OCI-LY3 (cell line): ENCODE results near the gene MYH9.
A peak's percentile ranks its signal among the peaks of the same experiment; 100 is the strongest.

Experiments
- H2AFZ ChIP-seq: fragments of 200-600, 300-600 bp; shearing (Covaris generic); 2 replicates; pipeline ENCODE4 v1.6.0; 2014; ENCODE audit warnings: antibody characterized with exemption, low read depth, low read length
- H3K27ac ChIP-seq: fragments of 200-600, 300-600 bp; sonication (generic); 2 replicates; pipeline ENCODE4 v1.5.1; 2014; ENCODE audit warnings: mild to moderate bottlenecking, low read length, moderate library complexity, mixed read lengths
- H3K27me3 ChIP-seq: fragments of 200-600, 300-600 bp; sonication (generic); 2 replicates; pipeline ENCODE4 v1.6.1; 2014; ENCODE audit warnings: low read depth, low read length, mixed read lengths
- H3K36me3 ChIP-seq: fragments of 200-600, 300-600 bp; sonication (generic); replicated peaks from 2 replicates; pipeline ENCODE3; 2014; ENCODE audit warnings: low read depth, low read length, mixed read lengths
- H3K4me1 ChIP-seq: fragments of 300-600, 200-600 bp; sonication (generic); 2 replicates; pipeline ENCODE4 v1.6.1; 2014; ENCODE audit warnings: low read length, mixed read lengths
- H3K4me2 ChIP-seq: fragments of 200-600, 300-600 bp; sonication (generic); 2 replicates; pipeline ENCODE4 v1.6.1; 2014; ENCODE audit warnings: low read length, mixed read lengths
- H3K4me3 ChIP-seq: fragments of 300-600, 200-600 bp; sonication (generic); 2 replicates; pipeline ENCODE4 v1.5.1; 2014; ENCODE audit warnings: antibody characterized with exemption, mild to moderate bottlenecking, low read length, moderate library complexity
- H3K79me2 ChIP-seq: fragments of 300-600, 200-600 bp; shearing (Covaris generic); 2 replicates; pipeline ENCODE4 v1.6.1; 2014; ENCODE audit warnings: mild to moderate bottlenecking, low read length, mixed read lengths
- H3K9ac ChIP-seq: fragments of 300-600, 200-600 bp; shearing (Covaris generic); 2 replicates; pipeline ENCODE4 v1.6.0; 2014; ENCODE audit warnings: mild to moderate bottlenecking, low read length, moderate library complexity
- H3K9me3 ChIP-seq: fragments of 200-600, 300-600 bp; shearing (Covaris generic); 2 replicates; pipeline ENCODE4 v1.6.1; 2014; ENCODE audit warnings: low read length, mixed read lengths; ENCODE audit not compliant: insufficient read depth
- H4K20me1 ChIP-seq: fragments of 200-600, 300-600 bp; sonication (generic); 2 replicates; pipeline ENCODE4 v1.6.1; 2016; ENCODE audit warnings: low read length, mixed read lengths; ENCODE audit not compliant: insufficient read depth
- EZH2phosphoT487 ChIP-seq: fragments of 200-600 bp; shearing (Covaris generic); IDR thresholded peaks from 2 replicates; pipeline ENCODE4 v1.6.1; 2018; ENCODE audit warnings: antibody characterized with exemption, mixed run types, low read depth
- TF ChIP-seq, protein P1 (sequence below): fragments of 200-600, 300-600 bp; sonication (generic); IDR thresholded peaks from 2 replicates; pipeline ENCODE4 v1.5.1; 2014; ENCODE audit warnings: antibody characterized with exemption, low read length, low read depth

Gene MYH9

DNA sequence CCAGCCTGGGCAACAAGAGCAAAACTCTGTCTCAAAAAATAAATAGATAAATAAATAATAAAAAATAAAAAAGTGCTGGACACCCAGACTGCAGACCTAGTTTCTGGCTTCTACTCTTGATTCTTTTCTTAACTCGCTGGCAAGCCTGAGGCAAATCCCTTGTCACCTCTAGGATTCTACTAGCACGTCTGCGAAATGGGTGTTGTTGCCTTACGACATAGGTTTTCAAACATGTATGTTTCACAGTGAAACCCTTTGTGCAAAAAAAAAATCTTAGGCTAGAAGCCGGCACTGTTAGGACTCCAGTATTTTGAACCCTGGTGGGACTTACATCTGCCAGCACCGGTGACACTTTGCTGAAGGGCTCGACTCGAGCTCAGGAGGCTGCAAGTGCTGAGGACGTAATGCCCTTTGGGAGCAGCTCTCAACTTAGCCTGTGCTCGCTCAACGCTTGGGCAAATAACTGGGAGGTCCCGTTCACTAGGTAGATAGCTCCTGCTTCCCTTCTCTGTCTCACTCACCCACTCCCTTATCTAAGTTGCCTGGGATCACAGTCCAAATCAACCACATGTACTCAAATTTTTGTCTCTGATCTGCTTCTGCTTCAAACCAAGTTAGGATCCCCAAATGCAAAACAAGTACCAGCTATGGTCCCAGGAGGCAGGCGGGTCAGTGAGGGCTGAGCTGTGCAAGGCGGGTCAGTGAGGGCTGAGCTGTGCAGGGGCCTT, 34.7 kb upstream of the MYH9 start:
- H3K79me2 ChIP-seq: no peaks in the 10 kb centered on the region
- H3K9ac ChIP-seq: no peak overlapping the region
- no peaks in the 10 kb centered on the region for H3K36me3 ChIP-seq
- no peak overlapping the region for H2AFZ ChIP-seq
- no peaks in the 10 kb centered on the region for H4K20me1 ChIP-seq
- H3K9me3 ChIP-seq: no peaks in the 10 kb centered on the region
- H3K4me3 ChIP-seq: no peak overlapping the region
- H3K4me1 ChIP-seq: peaks cover 7% of the 10 kb centered on the region
- TF ChIP-seq, protein P1, sequence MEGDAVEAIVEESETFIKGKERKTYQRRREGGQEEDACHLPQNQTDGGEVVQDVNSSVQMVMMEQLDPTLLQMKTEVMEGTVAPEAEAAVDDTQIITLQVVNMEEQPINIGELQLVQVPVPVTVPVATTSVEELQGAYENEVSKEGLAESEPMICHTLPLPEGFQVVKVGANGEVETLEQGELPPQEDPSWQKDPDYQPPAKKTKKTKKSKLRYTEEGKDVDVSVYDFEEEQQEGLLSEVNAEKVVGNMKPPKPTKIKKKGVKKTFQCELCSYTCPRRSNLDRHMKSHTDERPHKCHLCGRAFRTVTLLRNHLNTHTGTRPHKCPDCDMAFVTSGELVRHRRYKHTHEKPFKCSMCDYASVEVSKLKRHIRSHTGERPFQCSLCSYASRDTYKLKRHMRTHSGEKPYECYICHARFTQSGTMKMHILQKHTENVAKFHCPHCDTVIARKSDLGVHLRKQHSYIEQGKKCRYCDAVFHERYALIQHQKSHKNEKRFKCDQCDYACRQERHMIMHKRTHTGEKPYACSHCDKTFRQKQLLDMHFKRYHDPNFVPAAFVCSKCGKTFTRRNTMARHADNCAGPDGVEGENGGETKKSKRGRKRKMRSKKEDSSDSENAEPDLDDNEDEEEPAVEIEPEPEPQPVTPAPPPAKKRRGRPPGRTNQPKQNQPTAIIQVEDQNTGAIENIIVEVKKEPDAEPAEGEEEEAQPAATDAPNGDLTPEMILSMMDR: no peak
- no peak for TF ChIP-seq EZH2phosphoT487
- H3K27ac ChIP-seq: no peak overlapping the region
- H3K4me2 ChIP-seq: no peak overlapping the region
- peaks cover 4% of the 10 kb centered on the region; the same call in 1 of the 2 replicates for H3K27me3 ChIP-seq

DNA sequence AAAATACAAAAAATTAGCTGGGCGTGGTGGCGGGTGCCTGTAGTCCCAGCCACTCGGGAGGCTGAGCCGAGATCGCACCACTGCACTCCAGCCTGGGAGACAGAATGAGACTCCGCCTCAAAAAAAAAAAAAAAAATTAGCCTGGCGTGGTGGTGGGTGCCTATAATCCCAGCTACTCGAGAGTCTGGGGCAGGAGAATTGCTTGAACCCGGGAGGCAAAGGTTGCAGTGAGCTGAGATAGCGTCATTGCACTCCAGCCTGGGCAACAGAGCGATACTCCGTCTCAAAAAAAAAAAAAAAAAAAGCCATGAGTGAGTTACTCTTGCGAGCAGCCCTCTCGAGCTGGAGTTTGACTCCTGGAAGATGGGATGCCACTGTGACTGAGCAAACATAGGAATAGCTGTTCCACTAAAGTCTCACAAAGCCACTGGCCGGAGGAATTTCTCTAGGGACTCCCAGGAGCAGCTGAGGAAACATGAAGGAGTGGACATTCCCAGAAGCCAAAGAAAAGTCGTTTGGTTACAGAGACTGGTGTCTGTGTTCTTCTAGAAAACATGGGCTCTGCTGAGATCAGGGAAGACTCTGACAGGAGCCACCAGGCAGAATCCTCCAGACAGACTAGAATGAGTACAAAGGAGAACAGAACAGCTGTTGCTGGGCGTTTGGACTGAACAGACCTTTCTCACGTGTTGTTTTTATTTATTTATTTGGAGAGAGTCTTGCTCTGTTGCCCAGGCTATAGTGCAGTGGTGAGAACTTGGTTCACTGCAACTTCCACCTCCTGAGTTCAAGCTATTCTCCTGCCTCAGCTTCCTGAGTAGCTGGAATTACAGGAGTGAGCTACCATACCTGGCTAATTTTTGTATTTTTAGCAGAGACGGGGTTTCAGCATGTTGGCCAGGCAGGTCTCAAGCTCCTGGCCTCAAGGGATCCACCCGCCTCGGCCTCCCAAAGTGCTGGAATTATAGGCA, 32.4 kb upstream of the MYH9 start:
- no peak overlapping the region for H3K4me2 ChIP-seq
- no peak overlapping the region for H2AFZ ChIP-seq
- H3K27ac ChIP-seq: no peak overlapping the region

DNA sequence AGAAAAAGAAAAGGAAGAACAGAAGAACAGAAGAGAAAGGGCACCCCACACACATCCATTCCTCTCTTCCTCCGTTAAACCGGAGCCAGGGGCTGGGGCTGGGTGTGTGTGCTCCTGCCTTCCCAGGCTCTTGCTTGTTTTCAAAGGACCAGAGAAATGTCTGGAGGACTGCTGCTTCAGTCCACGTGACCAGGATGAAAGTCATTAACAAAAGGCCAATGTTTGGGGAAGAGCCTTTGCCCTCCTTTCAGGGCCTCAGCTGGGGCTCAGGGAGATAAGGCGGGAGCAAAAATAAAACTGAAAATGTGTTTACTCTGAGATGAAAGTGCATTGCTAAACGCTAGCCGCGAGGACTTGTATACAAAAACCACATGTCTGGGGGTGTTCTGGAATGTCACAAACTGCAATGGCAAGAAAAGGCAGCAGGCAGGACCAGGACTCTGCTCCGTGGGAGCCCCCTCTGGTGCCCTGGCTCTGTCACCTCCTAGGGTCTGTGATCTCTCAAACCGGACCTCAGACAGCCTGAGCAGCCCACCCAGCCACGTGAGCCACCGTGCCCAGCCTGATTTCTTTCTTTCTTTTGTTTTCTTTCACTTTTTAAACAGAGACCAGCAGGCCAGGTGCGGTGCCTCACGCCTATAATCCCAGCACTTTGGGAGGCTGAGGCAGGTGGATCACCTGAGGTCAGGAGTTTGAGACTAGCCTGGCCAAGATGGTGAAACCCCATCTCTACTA, 31.6 kb upstream of the MYH9 start:
- TF ChIP-seq, protein P1: no peak
- no peak for TF ChIP-seq EZH2phosphoT487
- Histone ChIP-seq H3K4me1 (0 out of 2 replicates have a peak, but pooled peaks cover 4% of the 10 kb centered on the region), H3K27ac (no peak overlapping the region), H3K79me2 (no peaks in the 10 kb centered on the region), H3K27me3 (no peaks in the 10 kb centered on the region), H3K4me3 (no peak overlapping the region), H4K20me1 (no peaks in the 10 kb centered on the region), H3K4me2 (peak overlapping the region; percentile 35), H3K9me3 (no peaks in the 10 kb centered on the region), H2AFZ (no peak overlapping the region; the same call in 1 of the 2 replicates), H3K36me3 (no peaks in the 10 kb centered on the region), H3K9ac (no peak overlapping the region)

More for the DNA sequence above, 32.4 kb upstream of the MYH9 start:
- Histone ChIP-seq H3K79me2 (no peaks in the 10 kb centered on the region), H4K20me1 (no peaks in the 10 kb centered on the region), H3K9me3 (no peaks in the 10 kb centered on the region), H3K27me3 (no peaks in the 10 kb centered on the region), H3K4me1 (0 out of 2 replicates have a peak, but pooled peaks cover 4% of the 10 kb centered on the region), H3K36me3 (no peaks in the 10 kb centered on the region), H3K9ac (no peak overlapping the region), H3K4me3 (no peak overlapping the region)
- TF ChIP-seq, protein P1: no peak
- TF ChIP-seq EZH2phosphoT487: no peak
